ENCODE data around the gene ICE1. TPM values are rescaled to one million over a fixed set of nuclear protein-coding genes. Genes with fewer than 3 reads are reported as not detected.

The ICE1 gene
- polyA plus RNA-seq, 1 donor (not counting 4 experiments of a cell fraction or from before 2014, with no cell fraction given): 18.4 TPM

- H4K20me1 ChIP-seq (ENCODE audit: control insufficient read depth, extremely low read depth, insufficient read depth, low read length): no peaks in the 10 kb centered on the region
- dilution Hi-C loops (cut with MboI; ENCODE audit: extremely low pct_ligation_motif_present, low sequenced_read_pairs): no loop called here
- peaks cover 3% of the 10 kb centered on the region for H3K9me3 ChIP-seq (ENCODE audit: control insufficient read depth, low read depth, low read length)
- H3K4me2 ChIP-seq (ENCODE audit: control insufficient read depth, extremely low read depth, insufficient read depth, low read depth, low read length): no peak overlapping the region
- no peaks in the 10 kb centered on the region for H3K27me3 ChIP-seq (ENCODE audit: control insufficient read depth, extremely low read depth, insufficient read depth, low read length)
- H3K79me2 ChIP-seq (ENCODE audit: control insufficient read depth, insufficient read depth, low read length): no peaks in the 10 kb centered on the region
- no peak for TF ChIP-seq EZH2 (IDR thresholded peaks at IDR 0.05; ENCODE audit: low read length)
- no peak for TF ChIP-seq CTCF (optimal IDR thresholded peaks at IDR 0.05 in 1 of 3, IDR thresholded peaks at IDR 0.05 in 1 of 3, conservative IDR thresholded peaks at IDR 0.05 in 1 of 3; ENCODE audit: extremely low read depth in 1 of 3, insufficient read depth in 2 of 3, low read length in 3 of 3)
- FAIRE-seq (no peak), DNase-seq (ENCODE audit: low read depth, low spot score) (no peak)
- H3K9me1 ChIP-seq (ENCODE audit: control insufficient read depth, extremely low read depth, insufficient read depth, low read length): no peaks in the 10 kb centered on the region
- H2AFZ ChIP-seq (ENCODE audit: control insufficient read depth, low read length): no peak overlapping the region
- no peak overlapping the region for H3K27ac ChIP-seq (ENCODE audit: control insufficient read depth, insufficient read depth, low read length)
- no peaks in the 10 kb centered on the region for H3K4me1 ChIP-seq (ENCODE audit: control insufficient read depth, extremely low read depth, insufficient read depth, low read length)
- H3K36me3 ChIP-seq (ENCODE audit: control insufficient read depth in 2 of 2, extremely low read depth in 1 of 2, insufficient read depth in 2 of 2, low read length in 2 of 2): no peaks in the 10 kb centered on the region
- H3K9ac ChIP-seq (ENCODE audit: control insufficient read depth, extremely low read depth, insufficient read depth, low read length): no peak overlapping the region
- H3K4me3 ChIP-seq (ENCODE audit: control insufficient read depth in 2 of 3, extremely low read depth in 1 of 3, insufficient read depth in 2 of 3, low read depth in 1 of 3, low read length in 3 of 3): no peak overlapping the region
These were observed 110.0 kb downstream of the ICE1 start for GRCh38 chr5:5532306-5533076.

GRCh38 chr5:5533927-5534326 is 111.5 kb downstream of the ICE1 start:
- no peak overlapping the region for H3K4me3 ChIP-seq (ENCODE audit: control insufficient read depth in 2 of 3, extremely low read depth in 1 of 3, insufficient read depth in 2 of 3, low read depth in 1 of 3, low read length in 3 of 3)
- H3K4me2 ChIP-seq (ENCODE audit: control insufficient read depth, extremely low read depth, insufficient read depth, low read depth, low read length): no peak overlapping the region
- no peak for FAIRE-seq
- dilution Hi-C loops (cut with MboI; ENCODE audit: extremely low pct_ligation_motif_present, low sequenced_read_pairs): no loop called here
- no peak overlapping the region for H3K9ac ChIP-seq (ENCODE audit: control insufficient read depth, extremely low read depth, insufficient read depth, low read length)
- no peaks in the 10 kb centered on the region for H3K9me1 ChIP-seq (ENCODE audit: control insufficient read depth, extremely low read depth, insufficient read depth, low read length)
- H3K9me3 ChIP-seq (ENCODE audit: control insufficient read depth, low read depth, low read length): peaks cover 3% of the 10 kb centered on the region
- no peaks in the 10 kb centered on the region for H3K4me1 ChIP-seq (ENCODE audit: control insufficient read depth, extremely low read depth, insufficient read depth, low read length)
- no peak for DNase-seq (ENCODE audit: low read depth, low spot score)
- H3K27ac ChIP-seq (ENCODE audit: control insufficient read depth, insufficient read depth, low read length): no peak overlapping the region
- H2AFZ ChIP-seq (ENCODE audit: control insufficient read depth, low read length): no peak overlapping the region
- TF ChIP-seq CTCF (optimal IDR thresholded peaks at IDR 0.05 in 1 of 3, IDR thresholded peaks at IDR 0.05 in 1 of 3, conservative IDR thresholded peaks at IDR 0.05 in 1 of 3; ENCODE audit: extremely low read depth in 1 of 3, insufficient read depth in 2 of 3, low read length in 3 of 3): no peak
- no peak for TF ChIP-seq EZH2 (IDR thresholded peaks at IDR 0.05; ENCODE audit: low read length)
- no peaks in the 10 kb centered on the region for H3K79me2 ChIP-seq (ENCODE audit: control insufficient read depth, insufficient read depth, low read length)
- no peaks in the 10 kb centered on the region for H4K20me1 ChIP-seq (ENCODE audit: control insufficient read depth, extremely low read depth, insufficient read depth, low read length)
- no peaks in the 10 kb centered on the region for H3K27me3 ChIP-seq (ENCODE audit: control insufficient read depth, extremely low read depth, insufficient read depth, low read length)
- H3K36me3 ChIP-seq (ENCODE audit: control insufficient read depth in 2 of 2, extremely low read depth in 1 of 2, insufficient read depth in 2 of 2, low read length in 2 of 2): no peaks in the 10 kb centered on the region
